ENCODE results near the gene RPP25.

- TF ChIP-seq POLR2A (IDR thresholded peaks at IDR 0.05), result no peak
- TF ChIP-seq CTCF (IDR thresholded peaks at IDR 0.05), result no peak
These were observed 27.8 kb downstream of the RPP25 start for GRCh38 chr15:74928771-74929198.
